Stomach smooth muscle (tissue), 2 donors: Measurements from ENCODE around the gene SLC31A1.

Experiments
- H3K27ac ChIP-seq: one replicate; pipeline ENCODE4 v1.7.0; 2013; ENCODE audit warnings: mild to moderate bottlenecking, low read length, inconsistent platforms
- H3K27me3 ChIP-seq, 2 donors: one replicate each; pipeline ENCODE4 v1.7.0; 2013; ENCODE audit warnings: low read length in 2 of 2; ENCODE audit not compliant: insufficient read depth in 2 of 2, control insufficient read depth in 1 of 2
- H3K36me3 ChIP-seq, 2 donors: one replicate each; pipeline ENCODE4 v1.7.0; 2013; ENCODE audit warnings: low read length in 2 of 2; ENCODE audit not compliant: control insufficient read depth in 2 of 2, insufficient read depth in 2 of 2
- H3K4me1 ChIP-seq: one replicate; pipeline ENCODE4 v1.7.0; 2013; ENCODE audit warnings: low read length; ENCODE audit not compliant: control insufficient read depth, insufficient read depth
- H3K4me3 ChIP-seq, 2 donors: one replicate each; pipeline ENCODE4 v1.7.0; 2013; ENCODE audit warnings: low read length in 2 of 2
- H3K9ac ChIP-seq, 2 donors: one replicate each; pipeline ENCODE4 v1.7.0; 2013; ENCODE audit warnings: low read length in 2 of 2, mild to moderate bottlenecking in 1 of 2
- H3K9me3 ChIP-seq, 2 donors: one replicate each; pipeline ENCODE4 v1.7.0; 2013; ENCODE audit warnings: low read length in 2 of 2; ENCODE audit not compliant: control insufficient read depth in 2 of 2
- donor health status: healthy.
- donor health status: Pancreatic carcinoma.

SLC31A1 gene

DNA sequence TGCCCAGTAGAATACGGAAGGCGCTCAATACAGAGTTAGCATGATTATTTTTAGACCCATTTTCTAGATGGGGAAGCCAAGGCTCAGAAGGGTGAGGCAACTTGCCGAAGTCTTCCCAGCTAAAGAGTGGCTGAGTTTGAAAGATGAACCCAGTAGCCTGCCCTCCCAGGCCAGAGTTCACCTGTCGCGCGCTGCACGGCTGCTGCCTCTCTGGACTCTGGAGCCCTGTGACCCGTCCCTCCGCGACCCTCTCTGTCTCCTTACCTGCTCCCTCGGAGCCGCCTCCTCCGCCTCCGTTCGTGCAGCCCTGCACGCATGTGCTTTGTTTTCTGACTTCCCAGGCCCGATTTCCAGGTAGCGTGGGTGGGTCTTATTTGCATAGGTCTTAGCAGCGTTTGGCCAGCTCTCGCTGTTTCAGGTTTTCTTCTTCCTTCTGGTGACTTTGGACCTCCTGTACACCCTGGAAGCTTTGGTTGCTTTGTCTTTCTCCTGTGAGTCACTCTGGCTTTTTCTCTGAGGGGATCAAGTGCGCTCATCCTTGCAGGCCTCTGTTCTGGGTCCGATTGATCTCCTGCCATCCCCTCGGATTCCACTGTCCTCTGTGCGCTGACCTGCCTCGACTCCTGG, 81.6 kb downstream of the SLC31A1 start, which contains the start of gene RNF183:
Gene RNF183 (minus strand): TSS at position 585 of the 627 bp plus-strand sequence. CDS start 5,192 bp downstream, outside the sequence.
- H3K4me3 ChIP-seq = no peak within 1 kb of the TSS
- peaks cover 0 to 2% of the 10 kb centered on the region in 2 donors for H3K27me3 ChIP-seq
- H3K27ac ChIP-seq = no peak within 1 kb of the TSS
- H3K9ac ChIP-seq = no peak within 1 kb of the TSS
- no peaks in the 10 kb centered on the region for H3K4me1 ChIP-seq
- no peaks in the 10 kb centered on the region for H3K36me3 ChIP-seq
- no peaks in the 10 kb centered on the region for H3K9me3 ChIP-seq

DNA sequence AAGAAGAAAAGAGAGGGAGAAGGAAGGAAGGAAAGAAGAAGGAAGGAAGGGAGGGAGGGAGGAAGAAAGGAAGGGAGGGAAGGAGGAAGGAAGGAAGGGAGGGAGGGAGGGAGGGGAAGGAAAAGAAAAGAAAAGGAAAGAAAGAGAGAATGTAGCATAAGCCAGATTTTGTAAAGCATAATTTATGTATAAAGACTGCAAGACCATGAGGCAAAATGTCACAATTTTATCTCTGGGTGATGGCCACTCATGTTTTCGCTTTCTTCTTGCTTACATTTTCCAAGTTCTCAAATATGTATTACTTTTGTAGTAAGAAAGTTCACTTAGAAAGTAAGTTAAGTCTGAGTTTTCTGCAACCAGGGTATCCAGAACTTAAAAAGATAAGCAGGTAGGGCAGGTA, 85.2 kb downstream of the SLC31A1 start:
- H3K36me3 ChIP-seq = no peaks in the 10 kb centered on the region
- H3K9ac ChIP-seq = no peak overlapping the region
- no peak overlapping the region for H3K27ac ChIP-seq
- H3K9me3 ChIP-seq = no peaks in the 10 kb centered on the region
- H3K27me3 ChIP-seq = peaks cover 0 to 2% of the 10 kb centered on the region in 2 donors
- H3K4me3 ChIP-seq = no peak overlapping the region
- H3K4me1 ChIP-seq = no peaks in the 10 kb centered on the region

DNA sequence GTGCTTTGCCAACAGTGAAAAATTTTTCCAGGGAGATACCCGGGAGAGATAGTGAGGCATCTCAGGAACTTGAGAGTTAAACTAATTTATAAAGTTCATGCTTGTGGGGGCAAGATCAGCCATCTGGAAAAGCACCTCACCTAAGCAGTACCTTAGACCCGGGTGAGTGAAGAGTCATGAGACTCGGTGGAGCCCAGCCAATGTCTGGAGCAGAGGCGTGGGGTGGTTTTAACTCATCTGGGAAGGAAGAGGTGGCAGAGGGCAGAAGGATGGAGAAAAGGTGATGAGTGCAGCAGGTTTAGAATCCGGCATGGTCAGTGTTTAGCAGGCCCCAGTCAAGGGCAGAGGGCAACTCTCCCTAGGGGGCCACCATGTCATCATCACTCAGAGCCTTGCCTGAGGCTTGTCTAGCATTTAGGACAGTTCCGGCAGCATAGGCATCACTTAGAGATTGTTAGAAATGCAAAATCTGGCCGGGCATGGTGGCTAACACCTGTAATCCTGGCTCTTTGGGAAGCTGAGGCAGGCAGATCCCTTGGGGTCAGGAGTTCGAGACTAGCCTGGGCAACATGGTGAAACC, 86.1 kb downstream of the SLC31A1 start:
- H3K4me3 ChIP-seq = no peak overlapping the region
- no peaks in the 10 kb centered on the region for H3K4me1 ChIP-seq
- H3K27ac ChIP-seq = no peak overlapping the region
- H3K36me3 ChIP-seq = no peaks in the 10 kb centered on the region
- peaks cover 0 to 2% of the 10 kb centered on the region in 2 donors for H3K27me3 ChIP-seq
- H3K9ac ChIP-seq = no peak overlapping the region
- H3K9me3 ChIP-seq = no peaks in the 10 kb centered on the region

DNA sequence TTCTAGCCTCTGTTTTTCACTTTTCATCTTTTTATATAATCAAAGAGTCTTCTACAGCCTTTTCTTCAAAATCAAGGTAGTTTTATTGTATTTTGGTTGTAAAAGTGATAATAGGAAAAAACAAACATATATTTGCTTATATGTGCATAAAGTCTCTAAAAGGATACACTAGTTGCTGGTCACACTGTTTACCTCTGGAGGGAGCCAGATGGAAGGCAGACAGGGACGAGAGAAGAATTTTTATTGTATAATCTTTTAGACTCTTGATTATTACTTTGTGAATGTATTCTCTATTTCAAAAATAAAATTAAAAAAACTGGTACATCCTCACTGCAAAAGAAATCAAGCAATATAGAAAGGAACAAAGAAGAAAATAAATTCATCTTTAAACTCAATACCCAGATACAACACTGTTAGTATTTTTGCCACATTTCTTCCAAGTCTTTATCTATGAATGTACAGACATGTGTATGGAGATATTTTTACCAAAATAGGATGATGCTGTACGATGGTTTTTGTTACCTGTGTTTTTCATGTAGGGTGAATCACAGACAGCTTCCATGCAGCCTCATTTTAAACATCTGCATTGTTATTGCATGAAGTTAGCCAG, 88.0 kb downstream of the SLC31A1 start:
- H3K27ac ChIP-seq = no peak overlapping the region
- H3K9me3 ChIP-seq = no peaks in the 10 kb centered on the region
- no peak overlapping the region for H3K4me3 ChIP-seq
- H3K4me1 ChIP-seq = no peaks in the 10 kb centered on the region
- no peaks in the 10 kb centered on the region for H3K36me3 ChIP-seq
- no peak overlapping the region for H3K9ac ChIP-seq
- no peaks in the 10 kb centered on the region for H3K27me3 ChIP-seq

DNA sequence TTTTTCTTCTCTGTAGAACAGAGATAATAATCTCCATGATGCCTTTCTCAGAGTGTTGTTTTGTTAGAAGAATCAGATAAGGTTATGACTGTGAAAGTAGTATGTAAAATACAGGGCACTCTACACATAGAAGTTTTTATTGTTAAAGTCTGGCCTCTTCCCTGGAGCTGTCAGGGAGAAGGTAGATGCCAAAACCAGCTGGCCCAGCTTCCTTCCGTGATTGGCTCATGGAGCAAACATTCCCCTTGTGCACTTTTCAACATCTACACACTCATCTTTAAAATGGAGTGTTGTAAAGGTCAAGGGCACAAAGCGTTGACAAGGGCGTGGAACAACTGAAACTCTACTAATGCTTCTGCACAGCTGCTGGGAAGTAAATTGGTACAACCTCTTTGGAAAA, 89.2 kb downstream of the SLC31A1 start:
- no peak overlapping the region for H3K9ac ChIP-seq
- H3K36me3 ChIP-seq = no peaks in the 10 kb centered on the region
- H3K4me1 ChIP-seq = no peaks in the 10 kb centered on the region
- H3K27ac ChIP-seq = no peak overlapping the region
- no peaks in the 10 kb centered on the region for H3K27me3 ChIP-seq
- H3K9me3 ChIP-seq = no peaks in the 10 kb centered on the region
- H3K4me3 ChIP-seq = no peak overlapping the region

DNA sequence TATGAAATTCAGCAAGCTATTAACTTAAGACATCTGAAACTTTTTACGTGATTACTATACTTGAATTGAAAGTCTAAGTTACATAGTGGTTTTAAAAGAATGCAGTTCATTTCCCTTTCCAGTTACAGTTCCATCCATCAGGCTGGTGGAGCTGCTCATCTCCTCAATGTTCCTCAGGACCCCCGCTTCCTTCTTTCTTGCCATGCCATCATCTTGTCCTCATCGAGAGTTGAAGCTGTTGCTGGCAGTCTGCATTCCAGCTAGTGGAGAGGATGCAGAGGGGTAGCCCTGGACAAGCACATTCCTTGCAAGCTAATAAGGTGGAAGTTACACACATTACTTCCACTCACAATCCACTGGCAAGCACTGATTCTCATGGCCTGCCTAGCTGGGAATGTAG, 90.6 kb downstream of the SLC31A1 start:
- Histone ChIP-seq H3K27me3 (no peaks in the 10 kb centered on the region), H3K27ac (no peak overlapping the region), H3K4me3 (no peak overlapping the region), H3K9me3 (no peaks in the 10 kb centered on the region), H3K4me1 (no peaks in the 10 kb centered on the region), H3K36me3 (peaks cover 0 to 5% of the 10 kb centered on the region in 2 donors), H3K9ac (no peak overlapping the region)

DNA sequence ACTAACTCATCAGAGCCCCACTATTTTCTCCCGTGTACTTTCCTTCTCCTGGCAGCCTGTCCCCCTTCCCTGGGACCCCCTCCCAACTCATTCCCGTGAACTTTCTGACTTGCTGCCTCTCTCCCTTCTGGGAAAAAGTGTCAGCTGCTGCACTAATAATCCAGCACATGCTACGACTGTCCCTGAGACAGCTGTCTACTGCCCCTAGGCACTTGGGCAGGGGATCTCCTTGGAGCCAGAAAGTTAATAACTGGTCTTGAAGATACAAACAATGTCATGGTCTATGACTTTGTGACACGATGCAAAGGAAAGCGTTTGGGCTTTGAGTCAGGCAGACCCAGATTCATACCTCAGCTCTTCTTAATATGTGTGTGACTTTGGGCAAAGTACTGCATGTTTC, 91.9 kb downstream of the SLC31A1 start:
- no peak overlapping the region for H3K4me3 ChIP-seq
- no peak overlapping the region for H3K27ac ChIP-seq
- peaks cover 1 to 11% of the 10 kb centered on the region in 2 donors for H3K36me3 ChIP-seq
- H3K4me1 ChIP-seq = no peaks in the 10 kb centered on the region
- no peaks in the 10 kb centered on the region for H3K9me3 ChIP-seq
- no peak overlapping the region for H3K9ac ChIP-seq
- no peaks in the 10 kb centered on the region for H3K27me3 ChIP-seq
